Measurements from ENCODE around the gene TCF12. TPM values are rescaled to one million over a fixed set of nuclear protein-coding genes. Genes with fewer than 3 reads are reported as not detected.
"Not testable (repeated sequence)": the region's sequence is repeated elsewhere in the genome, so short reads cannot be mapped to it uniquely, and the experiment has no call there.

TCF12 gene
- total RNA-seq, 4 donors from 2014 or later = 108 to 177 (median 148) TPM

DNA sequence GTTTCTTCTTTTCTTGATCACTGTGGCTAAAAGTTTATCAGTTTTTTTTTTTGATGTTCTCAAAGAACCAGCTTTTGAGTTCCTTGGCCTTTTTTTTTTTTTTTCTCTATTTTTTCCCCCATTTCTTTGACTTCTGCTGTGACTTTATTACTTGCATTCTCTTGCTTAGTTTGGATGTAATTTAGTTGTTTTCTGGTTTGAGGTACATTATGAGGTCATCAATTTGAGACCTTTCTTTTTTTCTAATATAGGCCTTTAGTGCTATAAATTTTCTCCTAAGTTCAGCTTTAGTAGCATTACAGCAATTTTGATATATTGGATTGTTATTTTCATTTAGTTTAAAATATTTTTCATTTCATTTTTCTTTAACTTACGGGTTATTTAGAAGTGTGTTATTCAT, 35.3 kb downstream of the TCF12 start:
- TF ChIP-seq POLR2A (IDR thresholded peaks at IDR 0.05; ENCODE audit: low read depth) = no peak
- TF ChIP-seq EP300 (IDR thresholded peaks at IDR 0.05) = no peak
- TF ChIP-seq POLR2AphosphoS5 (IDR thresholded peaks at IDR 0.05) = no peak
- TF ChIP-seq, protein P1, sequence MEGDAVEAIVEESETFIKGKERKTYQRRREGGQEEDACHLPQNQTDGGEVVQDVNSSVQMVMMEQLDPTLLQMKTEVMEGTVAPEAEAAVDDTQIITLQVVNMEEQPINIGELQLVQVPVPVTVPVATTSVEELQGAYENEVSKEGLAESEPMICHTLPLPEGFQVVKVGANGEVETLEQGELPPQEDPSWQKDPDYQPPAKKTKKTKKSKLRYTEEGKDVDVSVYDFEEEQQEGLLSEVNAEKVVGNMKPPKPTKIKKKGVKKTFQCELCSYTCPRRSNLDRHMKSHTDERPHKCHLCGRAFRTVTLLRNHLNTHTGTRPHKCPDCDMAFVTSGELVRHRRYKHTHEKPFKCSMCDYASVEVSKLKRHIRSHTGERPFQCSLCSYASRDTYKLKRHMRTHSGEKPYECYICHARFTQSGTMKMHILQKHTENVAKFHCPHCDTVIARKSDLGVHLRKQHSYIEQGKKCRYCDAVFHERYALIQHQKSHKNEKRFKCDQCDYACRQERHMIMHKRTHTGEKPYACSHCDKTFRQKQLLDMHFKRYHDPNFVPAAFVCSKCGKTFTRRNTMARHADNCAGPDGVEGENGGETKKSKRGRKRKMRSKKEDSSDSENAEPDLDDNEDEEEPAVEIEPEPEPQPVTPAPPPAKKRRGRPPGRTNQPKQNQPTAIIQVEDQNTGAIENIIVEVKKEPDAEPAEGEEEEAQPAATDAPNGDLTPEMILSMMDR (IDR thresholded peaks at IDR 0.05) = no peak
- H3K4me3 ChIP-seq = no peak overlapping the region
- H3K4me1 ChIP-seq = peaks cover 10 to 22% (median 20%) of the 10 kb centered on the region in 4 donors
- no peak overlapping the region for H3K27ac ChIP-seq (replicated peaks in 1 of 4)
- H3K36me3 ChIP-seq = no peaks in the 10 kb centered on the region
- peaks cover 0 to 14% (median 9%) of the 10 kb centered on the region in 4 donors for H3K9me3 ChIP-seq
- H3K27me3 ChIP-seq = no peaks in the 10 kb centered on the region
- no peak for DNase-seq (ENCODE audit: extremely low spot score)
- 96% methylated on average over 1 of the region's 1 CpG for WGBS
- intact Hi-C loops (cut with DNase I) = no loop called here

DNA sequence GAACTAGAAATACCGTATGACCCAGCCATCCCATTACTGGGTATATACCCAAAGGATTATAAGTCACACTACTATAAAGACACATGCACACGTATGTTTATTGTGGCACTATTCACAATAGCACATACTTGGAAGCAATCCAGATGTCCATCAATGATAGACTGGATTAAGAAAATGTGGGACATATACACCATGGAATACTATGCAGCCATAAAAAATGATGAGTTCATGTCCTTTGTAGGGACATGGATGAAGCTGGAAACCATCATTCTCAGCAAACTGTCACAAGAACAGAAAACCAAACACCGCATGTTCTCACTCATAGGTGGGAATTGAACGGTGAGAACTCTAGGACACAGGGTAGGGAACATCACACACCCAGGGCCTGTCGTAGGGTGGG, 36.6 kb downstream of the TCF12 start:
- WGBS = 96% methylated on average over 5 of the region's 5 CpGs
- intact Hi-C loops (cut with DNase I); DNase-seq (ENCODE audit: extremely low spot score); H3K27ac ChIP-seq (replicated peaks in 1 of 4); H3K27me3 ChIP-seq; H3K36me3 ChIP-seq; H3K4me3 ChIP-seq: not testable (repeated sequence)
- Histone ChIP-seq H3K4me1 (peaks cover 6 to 18% (median 13%) of the 10 kb centered on the region in 4 donors), H3K9me3 (peaks cover 0 to 14% (median 9%) of the 10 kb centered on the region in 4 donors)

DNA sequence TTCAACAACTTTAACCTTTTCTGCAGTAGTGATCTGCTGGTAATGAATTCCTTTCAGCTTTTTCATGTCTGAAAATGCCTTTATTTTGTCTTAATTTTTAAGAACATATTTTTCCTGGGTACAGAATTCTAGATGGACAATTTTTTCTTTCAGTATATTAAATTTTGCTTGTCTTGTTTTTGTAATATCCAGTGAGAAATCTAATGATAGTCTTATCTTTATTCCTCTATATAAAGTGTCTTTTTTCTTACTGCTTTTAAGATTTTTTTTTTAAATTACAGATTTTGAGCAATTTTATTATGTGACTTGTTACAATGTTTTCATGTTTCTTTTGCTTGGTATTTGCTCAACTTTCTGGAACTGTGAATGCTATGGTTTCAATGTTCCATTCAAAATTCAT, 38.1 kb downstream of the TCF12 start:
- H3K36me3 ChIP-seq = no peaks in the 10 kb centered on the region
- no peak for DNase-seq (ENCODE audit: extremely low spot score)
- peaks cover 0 to 14% (median 9%) of the 10 kb centered on the region in 4 donors for H3K9me3 ChIP-seq
- H3K27me3 ChIP-seq = no peaks in the 10 kb centered on the region
- H3K4me3 ChIP-seq = no peak overlapping the region
- peaks cover 6 to 15% (median 11%) of the 10 kb centered on the region in 4 donors for H3K4me1 ChIP-seq
- intact Hi-C loops (cut with DNase I) = no loop called here
- no peak overlapping the region for H3K27ac ChIP-seq (replicated peaks in 1 of 4)
- TF ChIP-seq EP300 (IDR thresholded peaks at IDR 0.05) (no peak), POLR2AphosphoS5 (IDR thresholded peaks at IDR 0.05) (no peak), POLR2A (IDR thresholded peaks at IDR 0.05; ENCODE audit: low read depth) (no peak)
- TF ChIP-seq, protein P1 (IDR thresholded peaks at IDR 0.05) = no peak

GRCh38 chr15:56957812-56958406, 39.5 kb downstream of the TCF12 start:
- Histone ChIP-seq H3K36me3 (no peaks in the 10 kb centered on the region), H3K27me3 (no peaks in the 10 kb centered on the region), H3K9me3 (peaks cover 0 to 14% (median 9%) of the 10 kb centered on the region in 4 donors), H3K4me1 (peaks cover 6 to 22% (median 14%) of the 10 kb centered on the region in 4 donors), H3K4me3 (no peak overlapping the region), H3K27ac (replicated peaks in 1 of 4) (no peak overlapping the region)
- 75% methylated on average over 5 of the region's 5 CpGs for WGBS
- DNase-seq (ENCODE audit: extremely low spot score) = no peak
- intact Hi-C loops (cut with DNase I) = no loop called here
- TF ChIP-seq POLR2AphosphoS5 (IDR thresholded peaks at IDR 0.05) (no peak), POLR2A (IDR thresholded peaks at IDR 0.05; ENCODE audit: low read depth) (no peak)
- TF ChIP-seq, protein P1 (IDR thresholded peaks at IDR 0.05) = no peak

GRCh38 chr15:56959318-56959648, 40.8 kb downstream of the TCF12 start:
- Histone ChIP-seq H3K27me3 (no peaks in the 10 kb centered on the region), H3K4me1 (peaks cover 14 to 36% (median 28%) of the 10 kb centered on the region in 4 donors), H3K9me3 (peaks cover 0 to 14% (median 9%) of the 10 kb centered on the region in 4 donors), H3K36me3 (no peaks in the 10 kb centered on the region), H3K4me3 (no peak overlapping the region), H3K27ac (replicated peaks in 1 of 4) (no peak overlapping the region)
- DNase-seq (ENCODE audit: extremely low spot score) = no peak
- TF ChIP-seq EP300 (IDR thresholded peaks at IDR 0.05) (no peak), POLR2AphosphoS5 (IDR thresholded peaks at IDR 0.05) (no peak)
- intact Hi-C loops (cut with DNase I) = no loop called here

DNA sequence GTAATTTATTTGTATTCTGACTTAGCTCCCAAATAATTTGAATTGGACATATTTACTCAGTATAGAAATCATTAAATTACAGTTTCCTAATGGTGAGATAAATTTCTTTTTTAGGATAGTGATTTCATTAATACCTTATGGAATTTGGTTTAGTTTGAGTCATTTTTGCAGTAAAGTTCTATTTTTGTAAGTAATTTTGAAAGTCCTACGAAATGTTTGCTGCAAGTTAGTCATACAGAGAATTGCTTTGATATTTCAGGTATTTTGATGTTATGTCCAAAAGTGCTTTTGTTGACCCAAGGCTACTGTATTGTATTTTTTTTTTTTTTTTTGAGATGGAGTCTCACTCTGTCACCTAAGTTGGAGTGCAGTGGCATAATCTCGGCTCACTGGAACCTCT, 41.7 kb downstream of the TCF12 start:
- TF ChIP-seq POLR2A (IDR thresholded peaks at IDR 0.05; ENCODE audit: low read depth) (no peak), EP300 (IDR thresholded peaks at IDR 0.05) (no peak), POLR2AphosphoS5 (IDR thresholded peaks at IDR 0.05) (no peak)
- TF ChIP-seq, protein P1 (IDR thresholded peaks at IDR 0.05) = no peak
- H3K4me1 ChIP-seq = peaks cover 16 to 44% (median 33%) of the 10 kb centered on the region in 4 donors
- H3K27me3 ChIP-seq = no peaks in the 10 kb centered on the region
- DNase-seq (ENCODE audit: extremely low spot score) = no peak
- H3K9me3 ChIP-seq = peaks cover 0 to 14% (median 9%) of the 10 kb centered on the region in 4 donors
- H3K27ac ChIP-seq (replicated peaks in 1 of 4) = no peak overlapping the region
- intact Hi-C loops (cut with DNase I) = no loop called here
- 95% methylated on average over 2 of the region's 2 CpGs for WGBS
- H3K4me3 ChIP-seq = no peak overlapping the region
- H3K36me3 ChIP-seq = no peaks in the 10 kb centered on the region

Data from esophagus muscularis mucosa (tissue), 4 donors.